HG03521 (cell line): ENCODE results near the gene TBC1D10B.

Experiments used
- ATAC-seq: cut with Tn5 transposase; IDR thresholded peaks from one replicate; pipeline ENCODE4 v1.9.1; 2021; ENCODE audit warnings: mild to moderate bottlenecking, moderate library complexity; ENCODE audit not compliant: unreplicated experiment

TBC1D10B gene, protein sequence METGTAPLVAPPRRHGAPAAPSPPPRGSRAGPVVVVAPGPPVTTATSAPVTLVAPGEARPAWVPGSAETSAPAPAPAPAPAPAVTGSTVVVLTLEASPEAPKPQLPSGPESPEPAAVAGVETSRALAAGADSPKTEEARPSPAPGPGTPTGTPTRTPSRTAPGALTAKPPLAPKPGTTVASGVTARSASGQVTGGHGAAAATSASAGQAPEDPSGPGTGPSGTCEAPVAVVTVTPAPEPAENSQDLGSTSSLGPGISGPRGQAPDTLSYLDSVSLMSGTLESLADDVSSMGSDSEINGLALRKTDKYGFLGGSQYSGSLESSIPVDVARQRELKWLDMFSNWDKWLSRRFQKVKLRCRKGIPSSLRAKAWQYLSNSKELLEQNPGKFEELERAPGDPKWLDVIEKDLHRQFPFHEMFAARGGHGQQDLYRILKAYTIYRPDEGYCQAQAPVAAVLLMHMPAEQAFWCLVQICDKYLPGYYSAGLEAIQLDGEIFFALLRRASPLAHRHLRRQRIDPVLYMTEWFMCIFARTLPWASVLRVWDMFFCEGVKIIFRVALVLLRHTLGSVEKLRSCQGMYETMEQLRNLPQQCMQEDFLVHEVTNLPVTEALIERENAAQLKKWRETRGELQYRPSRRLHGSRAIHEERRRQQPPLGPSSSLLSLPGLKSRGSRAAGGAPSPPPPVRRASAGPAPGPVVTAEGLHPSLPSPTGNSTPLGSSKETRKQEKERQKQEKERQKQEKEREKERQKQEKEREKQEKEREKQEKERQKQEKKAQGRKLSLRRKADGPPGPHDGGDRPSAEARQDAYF

DNA sequence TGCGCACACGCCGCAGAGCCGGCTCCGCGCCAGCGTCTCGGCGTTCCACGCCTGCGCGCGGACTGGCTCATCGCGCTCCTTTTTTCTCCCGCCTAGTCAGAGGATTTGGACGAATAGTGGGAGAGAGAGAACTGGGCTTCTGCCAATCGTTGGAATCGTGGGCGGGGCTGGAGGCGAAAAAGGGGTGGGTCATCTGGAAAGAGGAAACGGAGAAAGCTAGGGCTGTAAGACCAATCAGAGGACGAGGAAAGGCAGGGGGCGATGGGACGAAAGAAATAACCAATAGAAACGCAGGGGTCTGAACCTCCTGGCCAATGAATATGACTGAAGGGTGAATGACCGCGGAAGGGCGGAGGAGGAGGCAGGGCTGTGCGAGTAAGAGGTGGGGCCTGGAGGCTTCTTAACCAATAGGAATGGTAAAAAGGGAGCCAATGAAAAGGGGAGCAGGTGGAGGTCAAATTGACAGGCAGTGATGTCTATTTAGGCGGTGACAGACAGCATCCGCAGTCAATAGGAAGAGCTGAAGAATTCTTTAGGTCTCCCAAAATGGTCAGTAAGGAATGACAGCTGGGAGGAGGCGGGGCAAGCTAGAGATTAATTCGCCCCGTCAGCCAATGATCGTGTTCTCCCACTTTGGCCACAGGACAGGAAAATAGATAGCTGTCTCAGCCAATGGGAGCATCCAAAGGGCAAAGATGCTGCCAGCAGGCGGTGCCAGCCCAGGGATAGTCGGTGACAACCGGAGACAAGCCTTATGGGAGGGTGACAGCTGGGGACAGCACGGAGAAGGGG, at the start of gene TBC1D10B:
TSS of gene TBC1D10B (minus strand) at position 39 of the 792 bp plus-strand sequence. CDS start 311 bp downstream, outside the sequence.
- peak; percentile 71 for ATAC-seq

GRCh38 chr16:30418350-30419181, 48.3 kb upstream of the TBC1D10B start:
- no peak for ATAC-seq

DNA sequence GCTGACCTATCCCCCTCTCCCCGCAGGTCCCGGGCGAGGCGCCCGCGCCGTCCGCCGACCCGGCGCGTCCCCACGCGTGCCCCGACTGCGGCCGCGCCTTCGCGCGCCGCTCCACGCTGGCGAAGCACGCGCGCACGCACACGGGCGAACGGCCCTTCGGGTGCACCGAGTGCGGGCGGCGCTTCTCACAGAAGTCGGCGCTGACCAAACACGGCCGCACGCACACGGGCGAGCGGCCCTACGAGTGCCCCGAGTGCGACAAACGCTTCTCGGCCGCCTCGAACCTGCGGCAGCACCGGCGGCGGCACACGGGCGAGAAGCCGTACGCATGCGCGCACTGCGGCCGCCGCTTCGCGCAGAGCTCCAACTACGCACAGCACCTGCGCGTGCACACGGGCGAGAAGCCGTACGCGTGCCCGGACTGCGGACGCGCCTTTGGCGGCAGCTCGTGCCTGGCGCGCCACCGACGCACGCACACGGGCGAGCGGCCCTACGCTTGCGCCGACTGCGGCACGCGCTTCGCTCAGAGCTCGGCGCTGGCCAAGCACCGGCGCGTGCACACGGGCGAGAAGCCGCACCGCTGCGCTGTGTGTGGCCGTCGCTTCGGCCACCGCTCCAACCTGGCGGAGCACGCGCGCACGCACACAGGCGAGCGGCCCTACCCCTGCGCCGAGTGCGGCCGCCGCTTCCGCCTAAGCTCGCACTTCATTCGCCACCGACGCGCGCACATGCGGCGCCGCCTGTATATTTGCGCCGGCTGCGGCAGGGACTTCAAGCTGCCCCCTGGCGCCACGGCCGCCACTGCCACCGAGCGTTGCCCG, 47.4 kb upstream of the TBC1D10B start:
- ATAC-seq: peak; percentile 80

- ATAC-seq: no peak
Observed at GRCh38 chr16:30416624-30417528, 46.6 kb upstream of the TBC1D10B start.

- no peak for ATAC-seq
Observed at GRCh38 chr16:30416047-30416603, 45.8 kb upstream of the TBC1D10B start.

DNA sequence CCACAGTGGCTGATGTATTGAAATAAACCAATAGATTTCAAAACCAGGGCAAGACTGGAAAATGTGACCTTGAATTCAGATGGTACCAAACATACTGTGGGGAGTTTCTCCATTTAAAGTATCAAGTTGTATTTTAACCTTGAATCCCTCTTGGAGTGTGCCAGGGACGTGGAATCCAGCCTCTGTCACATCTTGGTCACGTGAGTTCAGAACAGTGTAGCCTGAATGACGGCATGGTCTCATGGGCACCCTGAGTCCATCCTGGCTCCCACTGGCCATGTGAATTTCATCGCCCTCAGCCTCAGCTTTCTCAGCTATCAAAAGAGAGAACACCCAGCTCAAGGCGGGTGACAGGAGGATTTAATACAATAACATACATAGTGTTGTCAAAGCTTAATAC, 43.9 kb upstream of the TBC1D10B start:
- ATAC-seq: no peak

DNA sequence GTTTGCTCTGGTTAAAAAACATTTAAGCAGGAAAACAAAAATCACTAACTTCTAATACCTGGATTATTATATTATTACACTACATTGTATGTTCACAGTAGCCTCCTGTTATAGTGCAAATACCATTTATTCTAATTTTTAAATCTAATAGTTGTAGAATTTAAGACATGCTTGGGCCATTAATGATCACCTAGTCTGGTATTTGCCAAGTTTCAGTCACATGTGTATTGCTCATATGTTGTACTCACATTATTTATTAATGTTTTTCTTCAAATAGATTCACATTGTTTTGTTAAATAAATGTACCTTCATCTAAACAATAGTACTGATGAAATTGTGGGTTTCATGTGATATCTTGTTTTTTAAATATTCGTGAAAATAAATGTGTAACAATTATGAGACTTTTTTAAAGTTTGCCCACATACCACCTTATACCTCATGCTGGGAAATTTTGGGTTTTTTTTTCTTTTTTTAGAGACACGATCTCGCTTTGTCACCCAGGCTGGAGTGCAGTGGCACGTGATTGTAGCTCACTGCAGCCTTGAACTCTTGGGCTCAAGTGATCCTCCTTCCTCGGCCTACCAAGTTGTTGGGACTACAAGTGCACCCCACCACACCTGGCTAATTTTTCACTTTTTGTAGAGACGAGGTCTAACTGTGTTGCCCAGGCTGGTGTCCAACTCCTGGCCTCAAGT, 43.0 kb upstream of the TBC1D10B start:
- ATAC-seq: no peak

GRCh38 chr16:30409125-30410060, 39.1 kb upstream of the TBC1D10B start:
- peak; percentile 37 for ATAC-seq

- no peak for ATAC-seq
Observed at GRCh38 chr16:30407804-30408534, 37.7 kb upstream of the TBC1D10B start.

DNA sequence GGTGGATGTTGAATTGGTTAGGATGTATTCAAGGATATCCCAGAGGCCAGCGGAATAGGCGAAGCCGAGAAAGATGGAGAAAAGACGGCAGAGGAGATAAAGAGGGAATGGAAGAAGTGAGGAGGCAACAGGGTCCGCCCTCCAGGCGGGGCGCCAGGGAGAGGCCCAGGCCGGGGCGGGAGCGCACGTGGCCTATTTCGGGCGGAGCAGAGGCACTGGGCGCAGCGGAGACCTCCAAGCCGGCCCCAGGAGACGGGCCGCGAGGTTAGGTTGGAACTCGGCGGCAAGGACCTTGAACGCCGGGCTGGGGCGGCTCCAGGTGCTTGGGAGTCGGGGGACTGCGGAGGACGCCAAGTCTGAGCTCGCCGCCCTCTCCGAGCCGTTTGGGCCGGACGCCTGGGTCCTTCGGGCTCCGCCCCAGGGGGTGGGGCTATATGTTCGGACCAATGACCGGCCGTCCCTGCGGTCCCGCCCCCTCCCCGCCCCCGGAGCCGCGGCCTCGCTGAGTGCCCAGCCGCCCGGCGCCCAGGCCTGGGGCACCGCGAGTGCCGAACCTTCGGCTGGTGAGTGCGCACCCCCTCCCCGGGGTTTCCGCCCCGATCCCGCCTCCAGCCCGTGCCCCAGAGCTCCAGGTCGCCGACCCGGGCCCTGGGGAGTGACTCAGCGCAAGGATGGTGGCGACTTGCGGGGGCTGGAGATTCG, 37.0 kb upstream of the TBC1D10B start, which contains the start of gene ZNF771:
TSS of gene ZNF771 (plus strand) at position 505 of the 702 bp plus-strand sequence. CDS start 448 bp downstream, outside the sequence.
- ATAC-seq: peak; percentile 77

DNA sequence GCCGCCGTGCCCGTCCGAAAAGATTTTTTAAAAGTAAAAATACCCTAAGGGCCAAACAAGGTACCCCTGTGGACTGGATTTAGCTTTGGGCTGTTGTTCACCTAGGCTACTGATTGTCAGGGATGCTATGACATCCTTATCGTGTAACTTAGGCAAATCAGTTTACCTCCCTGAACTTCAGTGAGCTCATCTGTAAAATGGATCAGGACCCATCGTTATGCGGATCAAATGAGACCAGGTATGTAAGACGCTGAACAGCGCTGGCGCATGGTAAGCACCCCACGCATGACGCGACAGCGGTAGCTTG, 36.5 kb upstream of the TBC1D10B start:
- no peak for ATAC-seq

GRCh38 chr16:30401768-30402425, 31.6 kb upstream of the TBC1D10B start:
- no peak for ATAC-seq

DNA sequence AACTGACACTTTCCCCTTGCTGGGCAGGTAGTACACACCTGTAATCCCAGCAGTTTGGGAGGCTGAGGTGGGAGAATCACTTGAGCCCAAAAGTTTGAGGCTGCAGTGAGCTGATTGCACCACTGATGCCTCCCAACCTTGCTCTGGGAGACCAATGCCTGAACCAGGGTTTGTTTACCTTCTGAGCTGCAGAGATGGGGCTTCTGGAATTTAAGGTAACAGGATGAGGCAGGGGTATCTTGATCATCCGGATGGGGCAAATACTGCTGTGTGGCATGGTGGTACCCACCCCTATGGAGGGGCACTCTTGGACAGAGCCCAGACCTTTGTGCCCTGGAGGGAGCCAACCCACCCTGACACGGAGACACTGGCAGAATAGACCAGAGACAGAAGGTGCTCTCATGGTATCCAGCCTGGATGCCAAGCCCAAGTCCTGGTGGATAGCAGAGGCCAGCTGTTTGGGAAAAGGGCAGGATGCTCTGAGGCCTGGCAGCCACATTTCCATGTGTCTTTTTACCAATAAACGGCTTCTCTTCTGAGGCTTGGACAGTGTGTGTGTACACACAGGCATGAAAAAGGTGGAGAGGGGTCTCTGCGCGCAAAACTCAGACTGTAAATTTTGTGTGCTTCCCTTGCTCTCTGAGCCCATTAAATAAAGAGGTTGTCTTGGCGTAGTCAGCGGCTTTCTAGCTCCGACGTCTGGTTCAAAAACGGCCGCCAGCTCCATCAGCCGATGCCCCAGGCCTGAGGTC, 29.3 kb upstream of the TBC1D10B start:
- no peak for ATAC-seq
